Lower leg skin (tissue), 3 donors: ENCODE measurements around the gene HPSE.

ENCODE experiments used
- POLR2A ChIP-seq, 2 donors: fragments of 450-650 bp; IDR thresholded peaks; one replicate each; pipeline ENCODE4 v1.6.1; 2016 to 2017; ENCODE audit warnings: antibody characterized with exemption in 2 of 2, mild to moderate bottlenecking in 1 of 2, moderate library complexity in 1 of 2
- TF ChIP-seq, protein P1 (sequence below), 3 donors: fragments of 450-650 bp; IDR thresholded peaks; one replicate each; pipeline ENCODE4 v1.5.1; 2016; ENCODE audit warnings: antibody characterized with exemption in 3 of 3, mild to moderate bottlenecking in 3 of 3, moderate library complexity in 2 of 3

DNA sequence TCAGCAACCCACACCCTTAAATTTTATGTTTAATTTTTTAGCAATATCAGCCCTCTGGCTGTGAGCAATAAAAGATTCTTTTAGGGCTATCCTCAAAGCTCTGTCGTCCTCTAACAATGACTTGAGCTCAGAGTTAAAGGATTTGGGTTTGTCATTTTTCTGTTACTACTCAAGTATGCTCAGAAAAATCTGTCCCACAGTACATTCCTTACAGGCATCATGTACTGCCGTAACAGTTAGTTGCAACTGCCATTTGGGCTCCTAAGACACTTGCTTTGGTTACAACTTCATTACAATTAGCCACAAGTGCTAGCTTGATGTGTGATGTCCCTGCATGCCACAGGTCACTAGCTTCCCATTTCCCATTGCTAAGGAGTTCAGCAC lies 83.2 kb downstream of the HPSE start:
- TF ChIP-seq, protein P1, sequence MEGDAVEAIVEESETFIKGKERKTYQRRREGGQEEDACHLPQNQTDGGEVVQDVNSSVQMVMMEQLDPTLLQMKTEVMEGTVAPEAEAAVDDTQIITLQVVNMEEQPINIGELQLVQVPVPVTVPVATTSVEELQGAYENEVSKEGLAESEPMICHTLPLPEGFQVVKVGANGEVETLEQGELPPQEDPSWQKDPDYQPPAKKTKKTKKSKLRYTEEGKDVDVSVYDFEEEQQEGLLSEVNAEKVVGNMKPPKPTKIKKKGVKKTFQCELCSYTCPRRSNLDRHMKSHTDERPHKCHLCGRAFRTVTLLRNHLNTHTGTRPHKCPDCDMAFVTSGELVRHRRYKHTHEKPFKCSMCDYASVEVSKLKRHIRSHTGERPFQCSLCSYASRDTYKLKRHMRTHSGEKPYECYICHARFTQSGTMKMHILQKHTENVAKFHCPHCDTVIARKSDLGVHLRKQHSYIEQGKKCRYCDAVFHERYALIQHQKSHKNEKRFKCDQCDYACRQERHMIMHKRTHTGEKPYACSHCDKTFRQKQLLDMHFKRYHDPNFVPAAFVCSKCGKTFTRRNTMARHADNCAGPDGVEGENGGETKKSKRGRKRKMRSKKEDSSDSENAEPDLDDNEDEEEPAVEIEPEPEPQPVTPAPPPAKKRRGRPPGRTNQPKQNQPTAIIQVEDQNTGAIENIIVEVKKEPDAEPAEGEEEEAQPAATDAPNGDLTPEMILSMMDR (IDR thresholded peaks at IDR 0.05): no peak
- TF ChIP-seq POLR2A (IDR thresholded peaks at IDR 0.05): no peak
